ENCODE data around the gene SLC16A11.
"Not testable (repeated sequence)": the region's sequence is repeated elsewhere in the genome, so short reads cannot be mapped to it uniquely, and the experiment has no call there.

The SLC16A11 gene

GRCh38 chr17:6996256-6997011 lies 47.5 kb downstream of the SLC16A11 start:
- Histone ChIP-seq H3K4me3 (ENCODE audit: insufficient read depth, low read depth, low read length, poor library complexity, severe bottlenecking) (no peak overlapping the region), H3K4me1 (ENCODE audit: control insufficient read depth, insufficient read depth, low read length, poor library complexity, severe bottlenecking) (no peaks in the 10 kb centered on the region), H3K27me3 (replicated peaks; ENCODE audit: control insufficient read depth, insufficient read depth, low read length, poor library complexity, severe bottlenecking) (no peaks in the 10 kb centered on the region), H3K9me3 (ENCODE audit: control insufficient read depth, low read length) (no peaks in the 10 kb centered on the region), H3K36me3 (ENCODE audit: control insufficient read depth, insufficient read depth, low read length) (peaks cover 29% of the 10 kb centered on the region), H3K27ac (ENCODE audit: insufficient read depth, low read length, poor library complexity, severe bottlenecking) (no peak overlapping the region)
- no peak for DNase-seq

GRCh38 chr17:6995500-6996255 lies 48.2 kb downstream of the SLC16A11 start, which contains the start of gene ALOX12:
TSS of gene ALOX12 (plus strand) at chr17:6996049. CDS start at chr17:6996118, 69 bp downstream.
- Histone ChIP-seq H3K4me3 (ENCODE audit: insufficient read depth, low read depth, low read length, poor library complexity, severe bottlenecking) (no peak within 1 kb of the TSS), H3K9me3 (ENCODE audit: control insufficient read depth, low read length) (no peaks in the 10 kb centered on the region), H3K4me1 (ENCODE audit: control insufficient read depth, insufficient read depth, low read length, poor library complexity, severe bottlenecking) (no peaks in the 10 kb centered on the region), H3K27me3 (replicated peaks; ENCODE audit: control insufficient read depth, insufficient read depth, low read length, poor library complexity, severe bottlenecking) (no peaks in the 10 kb centered on the region), H3K36me3 (ENCODE audit: control insufficient read depth, insufficient read depth, low read length) (peaks cover 26% of the 10 kb centered on the region), H3K27ac (ENCODE audit: insufficient read depth, low read length, poor library complexity, severe bottlenecking) (no peak within 1 kb of the TSS)
- no peak for DNase-seq

- Histone ChIP-seq H3K36me3 (ENCODE audit: control insufficient read depth, insufficient read depth, low read length) (peaks cover 21% of the 10 kb centered on the region), H3K9me3 (ENCODE audit: control insufficient read depth, low read length) (no peaks in the 10 kb centered on the region), H3K27me3 (replicated peaks; ENCODE audit: control insufficient read depth, insufficient read depth, low read length, poor library complexity, severe bottlenecking) (no peaks in the 10 kb centered on the region), H3K27ac (ENCODE audit: insufficient read depth, low read length, poor library complexity, severe bottlenecking) (no peak overlapping the region), H3K4me3 (ENCODE audit: insufficient read depth, low read depth, low read length, poor library complexity, severe bottlenecking) (no peak overlapping the region), H3K4me1 (ENCODE audit: control insufficient read depth, insufficient read depth, low read length, poor library complexity, severe bottlenecking) (no peaks in the 10 kb centered on the region)
- DNase-seq = no peak
Measured at GRCh38 chr17:6994666-6995256, 49.1 kb downstream of the SLC16A11 start.

GRCh38 chr17:6994118-6994598 lies 49.7 kb downstream of the SLC16A11 start:
- DNase-seq = no peak
- H3K27me3 ChIP-seq (replicated peaks; ENCODE audit: control insufficient read depth, insufficient read depth, low read length, poor library complexity, severe bottlenecking) = no peaks in the 10 kb centered on the region

GRCh38 chr17:6993613-6994056 lies 50.3 kb downstream of the SLC16A11 start:
- H3K27me3 ChIP-seq (replicated peaks; ENCODE audit: control insufficient read depth, insufficient read depth, low read length, poor library complexity, severe bottlenecking); H3K36me3 ChIP-seq (ENCODE audit: control insufficient read depth, insufficient read depth, low read length); H3K4me3 ChIP-seq (ENCODE audit: insufficient read depth, low read depth, low read length, poor library complexity, severe bottlenecking); DNase-seq; H3K4me1 ChIP-seq (ENCODE audit: control insufficient read depth, insufficient read depth, low read length, poor library complexity, severe bottlenecking); H3K27ac ChIP-seq (ENCODE audit: insufficient read depth, low read length, poor library complexity, severe bottlenecking); H3K9me3 ChIP-seq (ENCODE audit: control insufficient read depth, low read length): not testable (repeated sequence)

More at GRCh38 chr17:6994118-6994598, 49.7 kb downstream of the SLC16A11 start:
- H3K4me1 ChIP-seq (ENCODE audit: control insufficient read depth, insufficient read depth, low read length, poor library complexity, severe bottlenecking) = no peaks in the 10 kb centered on the region
- H3K36me3 ChIP-seq (ENCODE audit: control insufficient read depth, insufficient read depth, low read length) = peaks cover 15% of the 10 kb centered on the region
- H3K27ac ChIP-seq (ENCODE audit: insufficient read depth, low read length, poor library complexity, severe bottlenecking) = no peak overlapping the region
- H3K9me3 ChIP-seq (ENCODE audit: control insufficient read depth, low read length) = no peaks in the 10 kb centered on the region
- no peak overlapping the region for H3K4me3 ChIP-seq (ENCODE audit: insufficient read depth, low read depth, low read length, poor library complexity, severe bottlenecking)
